ENCODE results near the gene APBA3. TPM values are rescaled to one million over a fixed set of nuclear protein-coding genes. Genes with fewer than 3 reads are reported as not detected.
A peak's percentile ranks its signal among the peaks of the same experiment; 100 is the strongest.

Gene APBA3
- total RNA-seq, 3 donors from 2014 or later = 18.9 to 23.0 (median 19.2) TPM

DNA sequence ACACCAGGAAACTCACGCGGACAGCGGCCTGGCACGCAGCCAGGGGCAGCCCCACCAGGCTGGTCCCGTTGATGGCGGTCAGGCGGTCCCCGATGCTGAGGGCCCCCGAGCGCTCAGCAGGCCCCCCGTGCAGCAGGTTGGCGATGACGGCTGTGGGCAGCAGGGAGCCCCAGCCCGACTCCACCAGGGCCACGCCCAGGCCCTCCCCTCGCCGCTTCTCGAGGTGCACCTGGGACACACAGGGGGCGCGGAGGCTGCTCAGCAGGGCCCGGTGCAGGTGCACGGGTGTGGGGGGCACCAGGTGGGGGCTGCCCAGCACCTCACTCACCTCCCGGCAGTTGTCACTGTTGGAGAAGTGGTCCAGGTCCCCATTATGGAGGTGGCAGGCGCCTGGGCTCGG is 9.0 kb downstream of the APBA3 start:
- no peaks in the 10 kb centered on the region for H3K4me1 ChIP-seq (ENCODE audit: low read depth)
- intact Hi-C loops (cut with DNase I, micrococcal nuclease) = no loop called here
- no peaks in the 10 kb centered on the region for H3K36me3 ChIP-seq (ENCODE audit: low read depth)
- no peaks in the 10 kb centered on the region for H3K9me3 ChIP-seq
- DNase-seq (no peak), ATAC-seq (peak; percentile 13)
- no peak overlapping the region for H3K4me3 ChIP-seq
- no peak for TF ChIP-seq CTCF (IDR thresholded peaks at IDR 0.05)

- Histone ChIP-seq H3K4me3 (no peak overlapping the region), H3K36me3 (ENCODE audit: low read depth) (peaks cover 2% of the 10 kb centered on the region), H3K4me1 (ENCODE audit: low read depth) (no peaks in the 10 kb centered on the region), H3K9me3 (no peaks in the 10 kb centered on the region)
- ATAC-seq (no peak), DNase-seq (no peak)
- TF ChIP-seq CTCF (IDR thresholded peaks at IDR 0.05) = no peak
- intact Hi-C loops (cut with DNase I, micrococcal nuclease) = no loop called here
These were observed 10.3 kb downstream of the APBA3 start for GRCh38 chr19:3751236-3751635.

- DNase-seq = no peak
- Histone ChIP-seq H3K36me3 (ENCODE audit: low read depth) (peaks cover 2% of the 10 kb centered on the region), H3K4me3 (no peak overlapping the region), H3K9me3 (no peaks in the 10 kb centered on the region), H3K4me1 (ENCODE audit: low read depth) (no peaks in the 10 kb centered on the region)
- intact Hi-C loops (cut with DNase I, micrococcal nuclease) = no loop called here
- ATAC-seq = no peak
- TF ChIP-seq CTCF (IDR thresholded peaks at IDR 0.05) = no peak
These were observed 11.3 kb downstream of the APBA3 start for GRCh38 chr19:3750211-3750610.

DNA sequence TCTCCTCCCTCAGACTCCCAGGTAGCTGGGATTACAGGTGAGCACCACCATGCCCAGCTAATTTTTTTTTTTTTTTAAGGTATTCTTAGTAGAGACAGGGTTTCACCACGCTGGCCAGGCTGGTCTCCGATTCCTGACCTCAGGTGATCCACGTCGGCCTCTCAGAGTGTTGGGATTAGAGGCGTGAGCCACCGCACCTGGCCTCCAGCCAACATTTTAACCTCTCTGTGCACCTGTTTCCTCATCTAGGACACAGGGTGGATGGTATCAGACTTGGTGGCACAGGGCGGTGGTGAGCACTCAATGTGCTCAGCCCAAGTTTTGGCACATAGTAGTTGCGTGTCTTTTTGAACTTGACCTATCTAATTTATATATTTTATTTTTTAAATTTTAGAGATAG is 12.5 kb downstream of the APBA3 start:
- Histone ChIP-seq H3K9me3 (no peaks in the 10 kb centered on the region), H3K4me3 (no peak overlapping the region), H3K4me1 (ENCODE audit: low read depth) (no peaks in the 10 kb centered on the region), H3K36me3 (ENCODE audit: low read depth) (peaks cover 2% of the 10 kb centered on the region)
- DNase-seq (no peak), ATAC-seq (peak; percentile 30)
- TF ChIP-seq CTCF (IDR thresholded peaks at IDR 0.05) = no peak
- intact Hi-C loops (cut with DNase I, micrococcal nuclease) = no loop called here

DNA sequence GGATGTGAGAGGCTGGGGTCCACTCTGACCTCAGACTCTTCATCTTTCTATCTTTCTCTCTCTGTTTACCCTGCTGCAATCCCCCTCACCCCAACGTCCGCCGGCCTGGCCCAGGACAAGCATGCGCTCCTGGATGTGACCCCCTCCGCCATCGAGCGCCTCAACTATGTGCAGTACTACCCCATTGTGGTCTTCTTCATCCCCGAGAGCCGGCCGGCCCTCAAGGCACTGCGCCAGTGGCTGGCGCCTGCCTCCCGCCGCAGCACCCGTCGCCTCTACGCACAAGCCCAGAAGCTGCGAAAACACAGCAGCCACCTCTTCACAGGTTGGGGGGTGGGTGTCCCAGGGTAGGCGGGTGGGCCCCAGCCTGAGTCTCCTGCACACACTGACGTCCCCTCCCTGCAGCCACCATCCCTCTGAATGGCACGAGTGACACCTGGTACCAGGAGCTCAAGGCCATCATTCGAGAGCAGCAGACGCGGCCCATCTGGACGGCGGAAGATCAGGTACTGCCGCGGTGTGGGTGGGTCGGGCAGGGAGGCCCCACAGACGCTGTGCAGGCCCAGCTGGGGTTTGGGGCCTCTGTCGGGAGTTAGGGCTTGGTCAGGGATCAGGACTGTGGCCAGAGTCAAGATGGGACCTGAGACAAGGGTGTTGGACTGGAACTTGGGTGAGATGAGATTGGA is 15.0 kb downstream of the APBA3 start:
- Histone ChIP-seq H3K4me3 (no peak overlapping the region), H3K9me3 (no peaks in the 10 kb centered on the region), H3K4me1 (ENCODE audit: low read depth) (no peaks in the 10 kb centered on the region), H3K36me3 (ENCODE audit: low read depth) (peaks cover 2% of the 10 kb centered on the region)
- ATAC-seq (no peak), DNase-seq (no peak)
- no peak for TF ChIP-seq CTCF (IDR thresholded peaks at IDR 0.05)
- intact Hi-C loops (cut with DNase I, micrococcal nuclease) = no loop called here

All from mucosa of descending colon (tissue), 3 donors.